ENCODE measurements around the gene CTBP2.

GRCh38 chr10:125012851-125013528, 147.4 kb downstream of the CTBP2 start:
- TF ChIP-seq POLR2A (IDR thresholded peaks at IDR 0.05) (no peak), CTCF (IDR thresholded peaks at IDR 0.05) (no peak)
